HCT116 (cell line): ENCODE measurements around the gene IMPG2. TPM values are rescaled to one million over a fixed set of nuclear protein-coding genes. Genes with fewer than 3 reads are reported as not detected.

Source experiments
- ATAC-seq: fragments of 200-7000 bp; cut with Tn5 transposase; 2 replicates; pipeline ENCODE4 v1.9.1; 2020; ENCODE audit warnings: mild to moderate bottlenecking, moderate library complexity
- BruUV-seq: library from RNA; stranded (reverse); fragments of 400-500 nt; replicated peaks from 2 replicates; lab custom pipeline; 2021; lab: Mats Ljungman, UMichigan
- CTCF ChIA-PET: fragments of 300-600 bp; sonication (Branson Sonifier 250); formaldehyde crosslinking; loops from one replicate; lab custom pipeline; 2021; ENCODE audit warnings: antibody characterized with exemption; lab: Charles Lee
- POLR2A ChIA-PET: fragments of 300-600, 350-600 bp; sonication (Branson Sonifier 250); formaldehyde crosslinking; loops from one replicate; lab custom pipeline; 2021; ENCODE audit warnings: antibody characterized with exemption; lab: Charles Lee
- RAD21 ChIA-PET, 2 experiments: fragments of 300-600 bp; sonication (Branson Sonifier 250); formaldehyde crosslinking; loops; one replicate each; lab custom pipeline; 2023; ENCODE audit warnings: low total read pairs in 2 of 2; ENCODE audit not compliant: uncharacterized antibody in 2 of 2, unreplicated experiment in 2 of 2, low non-redundant PET in 1 of 2; lab: Charles Lee
- DNase-seq: peaks from one replicate; pipeline ENCODE4 v3.0.0-alpha.2; 2010; ENCODE audit warnings: low read depth, low spot score
- H2AFZ ChIP-seq: fragments of 200-600 bp; shearing (Covaris generic), sonication (generic); 2 replicates; pipeline ENCODE4 v1.6.1; 2017; ENCODE audit warnings: low read depth, mixed run types, mixed read lengths, antibody characterized with exemption, low read length; ENCODE audit not compliant: poor library complexity, severe bottlenecking
- H3K27ac ChIP-seq: 2 replicates; pipeline ENCODE4 v1.5.1; 2012; ENCODE audit warnings: low read depth, low read length
- H3K27me3 ChIP-seq: fragments of 200-600 bp; sonication (generic); 2 replicates; pipeline ENCODE4 v1.6.1; 2016; ENCODE audit warnings: mixed run types, low read length, mixed read lengths; ENCODE audit not compliant: insufficient read depth
- H3K36me3 ChIP-seq, 2 experiments: fragments of 200-500 bp in 1 of 2; fragments of 200-600 bp in 1 of 2; sonication (Bioruptor generic) in 1 of 2; sonication (generic) in 1 of 2; 2 replicates each; pipeline versions ENCODE4 v1.5.1 to v1.6.1; 2014 to 2016; ENCODE audit warnings: low read length in 2 of 2, inconsistent platforms in 1 of 2, mixed read lengths in 1 of 2, mixed run types in 1 of 2; ENCODE audit not compliant: insufficient read depth in 2 of 2, control insufficient read depth in 1 of 2
- H3K4me1 ChIP-seq, 2 experiments: fragments of 200-600 bp in 1 of 2; sonication (generic) in 1 of 2; 2 replicates each; pipeline versions ENCODE4 v1.5.1 to v1.6.1; 2012 to 2017; ENCODE audit warnings: low read length in 2 of 2, inconsistent platforms in 1 of 2, mild to moderate bottlenecking in 1 of 2, mixed read lengths in 1 of 2, mixed run types in 1 of 2, moderate library complexity in 1 of 2; ENCODE audit not compliant: insufficient read depth in 2 of 2, control insufficient read depth in 1 of 2
- H3K4me2 ChIP-seq: fragments of 200-600 bp; sonication (generic); 2 replicates; pipeline ENCODE4 v1.6.1; 2017; ENCODE audit warnings: mixed run types, low read length, mixed read lengths
- H3K4me3 ChIP-seq, 2 experiments: fragments of 200-600 bp in 1 of 2; sonication (generic) in 1 of 2; replicated peaks in 1 of 2; 2 replicates each; pipeline ENCODE4 v1.5.1; 2011 to 2016; ENCODE audit warnings: low read length in 2 of 2, control low read depth in 1 of 2, low read depth in 1 of 2, mild to moderate bottlenecking in 1 of 2, mixed read lengths in 1 of 2, mixed run types in 1 of 2
- H3K79me2 ChIP-seq: fragments of 200-600 bp; sonication (generic); 2 replicates; pipeline ENCODE4 v1.6.1; 2017; ENCODE audit warnings: mild to moderate bottlenecking, mixed run types, low read length, moderate library complexity, mixed read lengths; ENCODE audit not compliant: insufficient read depth
- H3K9ac ChIP-seq: fragments of 200-600 bp; sonication (generic); 2 replicates; pipeline ENCODE4 v1.6.1; 2016; ENCODE audit warnings: low read length, mixed read lengths
- H3K9me2 ChIP-seq: fragments of 200-600 bp; sonication (generic), shearing (Covaris generic); 2 replicates; pipeline ENCODE4 v1.6.1; 2017; ENCODE audit warnings: mixed run types, mild to moderate bottlenecking, moderate library complexity; ENCODE audit not compliant: insufficient read depth
- H3K9me3 ChIP-seq, 2 experiments: fragments of 200-500 bp in 1 of 2; fragments of 200-600 bp in 1 of 2; sonication (Bioruptor generic) in 1 of 2; sonication (generic) in 1 of 2; 2 replicates each; pipeline ENCODE4 v1.6.1; 2014 to 2017; ENCODE audit warnings: low read length in 2 of 2, mixed read lengths in 2 of 2, inconsistent platforms in 1 of 2, low read depth in 1 of 2, mild to moderate bottlenecking in 1 of 2, mixed run types in 1 of 2, moderate library complexity in 1 of 2; ENCODE audit not compliant: control insufficient read depth in 1 of 2, insufficient read depth in 1 of 2
- H4K20me1 ChIP-seq: fragments of 200-600 bp; sonication (generic), shearing (Covaris generic); 2 replicates; pipeline ENCODE4 v1.6.1; 2017; ENCODE audit warnings: mixed run types, mild to moderate bottlenecking, moderate library complexity; ENCODE audit not compliant: insufficient read depth
- CBX3 ChIP-seq: IDR thresholded peaks from 2 replicates; pipeline ENCODE4 v1.6.1; 2012; ENCODE audit warnings: low read depth
- CTCF ChIP-seq, 3 experiments: fragments of 200-600 bp in 1 of 3; sonication (generic) in 1 of 3; IDR thresholded peaks in 2 of 3; conservative IDR thresholded peaks in 1 of 3; 2 replicates each; pipeline ENCODE4 v1.5.1; 2012 to 2017; ENCODE audit warnings: low read depth in 2 of 3, low read length in 2 of 3, antibody characterized with exemption in 1 of 3, borderline replicate concordance in 1 of 3, control low read depth in 1 of 3, mild to moderate bottlenecking in 1 of 3, mixed read lengths in 1 of 3, mixed run types in 1 of 3, moderate library complexity in 1 of 3; ENCODE audit not compliant: insufficient read depth in 1 of 3
- EGR1 ChIP-seq: IDR thresholded peaks from 2 replicates; pipeline ENCODE4 v1.6.1; 2012; ENCODE audit warnings: low read depth
- ELF1 ChIP-seq: IDR thresholded peaks from 2 replicates; pipeline ENCODE4 v1.6.1; 2012; ENCODE audit warnings: low read depth, borderline replicate concordance
- EZH2 ChIP-seq: fragments of 200-600 bp; sonication (generic); IDR thresholded peaks from 2 replicates; pipeline ENCODE4 v1.6.1; 2017; ENCODE audit warnings: antibody characterized with exemption, mixed run types
- EZH2phosphoT487 ChIP-seq: fragments of 200-600 bp; IDR thresholded peaks from 2 replicates; pipeline ENCODE4 v1.6.1; 2018; ENCODE audit warnings: antibody characterized with exemption, borderline replicate concordance
- POLR2AphosphoS5 ChIP-seq: IDR thresholded peaks from 2 replicates; pipeline ENCODE4 v1.6.1; 2011; ENCODE audit warnings: mild to moderate bottlenecking, low read depth, low read length, moderate library complexity
- RAD21 ChIP-seq: IDR thresholded peaks from 2 replicates; pipeline ENCODE4 v1.6.1; 2012; ENCODE audit warnings: low read depth, mild to moderate bottlenecking
- REST ChIP-seq: IDR thresholded peaks from 2 replicates; pipeline ENCODE4 v1.6.1; 2012; ENCODE audit warnings: low read depth
- SP1 ChIP-seq: IDR thresholded peaks from 2 replicates; pipeline ENCODE4 v1.6.1; 2012; ENCODE audit warnings: low read depth
- TCF7L2 ChIP-seq: IDR thresholded peaks from 2 replicates; pipeline ENCODE4 v1.7.0; 2011; ENCODE audit warnings: borderline replicate concordance, inconsistent platforms; ENCODE audit not compliant: insufficient read depth, insufficient read length; ENCODE audit errors: extremely low read depth
- YY1 ChIP-seq: IDR thresholded peaks from 2 replicates; pipeline ENCODE4 v1.6.1; 2011; ENCODE audit warnings: low read length, low read depth, moderate library complexity, mild to moderate bottlenecking; ENCODE audit not compliant: insufficient replicate concordance; ENCODE audit errors: extremely low read depth
- intact Hi-C: fragments of 100-400 bp; cut with micrococcal nuclease; formaldehyde crosslinking; loops from 2 replicates; pipeline ENCODE4 v1.10.0; 2022
- total RNA-seq: library from RNA; stranded (reverse); gene quantifications from one replicate; pipeline ENCODE4 v1.2.1, GENCODE V29; 2021; ENCODE audit not compliant: unreplicated experiment

IMPG2 gene
- total RNA-seq, 1 experiment from 2014 or later: 0.20 TPM

GRCh38 chr3:101179637-101180036, 140.7 kb downstream of the IMPG2 start:
- Histone ChIP-seq H2AFZ (no peak overlapping the region), H3K9ac (no peak overlapping the region), H3K36me3 (no peaks in the 10 kb centered on the region)
- ATAC-seq: no peak
- DNase-seq: no peak
- BruUV-seq: no TSS peak
- TF ChIP-seq CBX3 (no peak), REST (no peak), YY1 (no peak), SP1 (no peak), EZH2 (no peak), POLR2AphosphoS5 (no peak)
- TF ChIP-seq, all 23 proteins: peak for 0
- no peaks in the 10 kb centered on the region for H3K4me1 ChIP-seq
- ChIA-PET CTCF (interaction anchor here (0.8 kb wide), 1 partner anchor 107 kb away, joined by 3 read pairs; no protein-coding TSS in a partner anchor), POLR2A (no interaction called here), RAD21 (no interaction called here)
- H3K4me2 ChIP-seq: no peak overlapping the region
- no peaks in the 10 kb centered on the region for H3K79me2 ChIP-seq
- intact Hi-C loops: no loop called here
- H3K27me3 ChIP-seq: no peaks in the 10 kb centered on the region
- no peaks in the 10 kb centered on the region for H4K20me1 ChIP-seq
- H3K27ac ChIP-seq: no peak overlapping the region
- H3K9me2 ChIP-seq: no peaks in the 10 kb centered on the region
- no peaks in the 10 kb centered on the region for H3K9me3 ChIP-seq
- no peak overlapping the region for H3K4me3 ChIP-seq

- H2AFZ ChIP-seq: no peak overlapping the region
- RAD21 ChIA-PET: no interaction called here
- no peaks in the 10 kb centered on the region for H4K20me1 ChIP-seq
- H3K27me3 ChIP-seq: no peaks in the 10 kb centered on the region
- no peak for DNase-seq
- TF ChIP-seq EGR1: no peak
- no peak for TF ChIP-seq EZH2phosphoT487
- no peak for TF ChIP-seq TCF7L2
- TF ChIP-seq RAD21: no peak
- TF ChIP-seq POLR2AphosphoS5: no peak
- no peak for TF ChIP-seq CTCF (IDR thresholded peaks at IDR 0.05 in 2 of 3, conservative IDR thresholded peaks at IDR 0.05 in 1 of 3; ENCODE audit: borderline replicate concordance in 1 of 3, insufficient read depth in 1 of 3, low read depth in 2 of 3, low read length in 2 of 3)
- TF ChIP-seq ELF1: no peak
- no peak for TF ChIP-seq CBX3
- TF ChIP-seq, all 23 proteins: peak for 0
- no peaks in the 10 kb centered on the region for H3K4me1 ChIP-seq
- intact Hi-C loops: no loop called here
- no TSS peak for BruUV-seq
- no peak overlapping the region for H3K9ac ChIP-seq
- H3K9me3 ChIP-seq: no peaks in the 10 kb centered on the region
- H3K27ac ChIP-seq: no peak overlapping the region
- no peak overlapping the region for H3K4me3 ChIP-seq
- POLR2A ChIA-PET: no interaction called here
- H3K79me2 ChIP-seq: no peaks in the 10 kb centered on the region
- CTCF ChIA-PET: no interaction called here
- H3K4me2 ChIP-seq: no peak overlapping the region
- no peaks in the 10 kb centered on the region for H3K9me2 ChIP-seq
- no peaks in the 10 kb centered on the region for H3K36me3 ChIP-seq
- ATAC-seq: no peak
These were observed 142.8 kb downstream of the IMPG2 start for GRCh38 chr3:101177577-101177976.
